Skin epidermis (tissue), 12 donors: ENCODE data around the gene PCLO.
"Not testable (repeated sequence)": the region's sequence is repeated elsewhere in the genome, so short reads cannot be mapped to it uniquely, and the experiment has no call there.

Experiments
- H3K27ac ChIP-seq, 21 experiments: fragments of 200-600 bp; sonication (generic) in 11 of 21; one replicate each; pipeline ENCODE4 v1.5.0; 2020; ENCODE audit warnings: mild to moderate bottlenecking in 3 of 21, inconsistent platforms in 2 of 21, moderate library complexity in 2 of 21
- H3K4me3 ChIP-seq, 7 experiments: fragments of 200-600 bp; sonication (generic) in 2 of 7; one replicate each; pipeline ENCODE4 v1.5.0; 2020; ENCODE audit warnings: inconsistent platforms in 2 of 7, mild to moderate bottlenecking in 2 of 7, moderate library complexity in 1 of 7

The PCLO gene

DNA sequence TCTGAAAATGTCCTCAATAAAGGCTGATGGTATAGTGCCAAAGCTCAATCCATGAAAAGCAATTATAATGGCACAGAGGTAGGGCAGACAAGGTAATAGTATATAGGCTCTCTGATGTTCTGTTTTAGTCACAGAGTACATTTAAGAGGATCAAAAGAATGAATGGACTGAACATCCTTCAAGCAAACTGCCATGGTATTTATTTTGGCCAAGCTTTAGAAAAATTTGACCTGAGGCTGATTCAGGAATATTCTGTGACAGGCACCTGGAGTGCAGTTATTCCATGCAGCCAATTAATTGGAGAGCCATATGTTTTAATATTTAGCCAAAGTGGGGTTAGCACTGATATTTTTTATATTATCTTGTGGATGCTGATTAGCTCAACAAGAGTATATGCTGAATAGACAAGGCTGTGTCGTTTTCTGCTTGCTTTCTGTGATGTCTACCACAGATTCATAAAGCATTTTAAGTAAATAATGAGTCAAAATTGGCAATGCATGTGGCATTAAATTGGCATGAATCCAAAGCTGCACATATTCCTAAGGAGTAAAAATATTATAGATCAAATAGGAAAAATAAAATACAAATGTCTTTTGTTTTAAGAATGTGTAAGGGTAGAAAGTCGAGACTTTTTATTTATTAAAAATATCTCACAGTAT lies 177.4 kb downstream of the PCLO start:
- Histone ChIP-seq H3K4me3 (no peak overlapping the region), H3K27ac (no peak overlapping the region)

DNA sequence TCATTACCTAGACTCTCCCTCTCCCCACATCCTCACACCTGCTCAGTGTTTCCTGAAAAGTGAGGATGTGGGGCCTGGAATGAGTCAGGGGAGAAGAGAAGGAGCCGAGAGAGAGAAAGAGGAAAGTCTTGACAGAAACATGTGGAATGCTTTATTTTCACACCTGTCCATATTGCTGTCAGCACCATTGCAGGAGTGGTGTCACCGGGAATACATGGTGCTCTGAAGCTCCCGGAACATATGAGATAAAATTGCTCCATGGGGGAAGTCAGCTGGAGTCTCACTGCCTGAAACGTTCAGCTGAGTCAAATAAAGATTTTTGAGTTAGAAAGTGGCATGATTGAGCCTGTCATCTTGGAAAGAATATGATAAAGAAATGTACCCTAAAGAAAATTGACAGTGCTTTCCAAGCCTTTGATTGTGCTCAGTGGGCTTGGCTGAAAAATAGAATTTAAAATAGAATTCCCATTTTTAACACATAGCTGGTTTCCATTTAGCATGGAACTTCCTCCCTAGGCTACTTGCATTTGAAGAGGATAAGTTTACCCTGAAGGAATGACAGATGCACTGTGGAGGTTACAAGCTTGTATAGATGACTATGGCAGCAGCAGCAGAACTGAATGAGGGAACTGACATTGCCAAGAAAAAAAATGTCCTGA lies 182.4 kb downstream of the PCLO start:
- no peak overlapping the region for H3K27ac ChIP-seq
- H3K4me3 ChIP-seq, result no peak overlapping the region

- Histone ChIP-seq H3K4me3 (no peak overlapping the region), H3K27ac (no peak overlapping the region)
Measured at GRCh38 chr7:82975811-82976468, 186.7 kb downstream of the PCLO start.

- Histone ChIP-seq H3K4me3 (no peak overlapping the region), H3K27ac (no peak overlapping the region)
Measured at GRCh38 chr7:82972135-82972534, 190.5 kb downstream of the PCLO start.

DNA sequence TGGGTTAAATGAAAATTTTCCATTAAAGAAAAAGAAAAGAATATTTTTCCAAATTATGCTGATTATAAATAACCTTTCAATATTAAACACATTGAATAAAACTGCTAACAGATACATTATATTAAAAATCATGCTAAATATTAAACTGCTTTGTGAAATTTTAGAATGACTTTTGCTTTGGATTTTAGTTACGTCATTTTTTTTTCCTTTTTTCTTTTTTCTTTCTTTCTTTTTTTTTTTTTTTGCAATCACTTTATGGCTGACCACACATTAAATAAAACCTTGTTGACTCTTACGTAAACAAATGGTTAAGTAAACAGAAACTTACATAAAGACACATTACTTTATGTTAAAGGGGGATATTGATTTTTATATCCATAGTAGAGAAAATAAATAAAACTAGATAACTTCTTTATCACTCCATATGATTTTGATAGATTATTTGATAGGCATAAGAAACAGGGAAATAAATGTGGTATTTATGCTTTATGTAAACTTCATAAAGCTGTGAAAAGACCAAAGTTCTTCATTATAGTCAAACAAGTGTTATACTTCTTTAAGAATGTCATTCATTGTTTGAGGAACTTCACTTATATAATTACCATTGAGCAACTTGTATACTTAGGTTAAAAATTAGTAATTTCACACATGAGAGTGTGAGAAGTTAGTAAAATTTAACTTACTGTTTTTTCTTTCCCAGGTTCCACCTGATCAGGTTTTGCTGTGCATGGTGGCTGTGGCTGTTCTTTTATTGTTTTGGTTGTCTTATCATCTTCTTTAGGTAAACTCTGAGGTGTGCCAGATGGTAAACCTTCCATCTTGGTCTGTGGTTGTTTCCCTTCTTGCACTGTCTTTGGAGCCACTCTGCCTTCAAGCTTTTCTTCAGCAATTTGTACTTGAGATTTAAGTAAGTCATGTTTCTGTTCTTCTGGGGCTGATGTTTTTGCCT lies 197.3 kb downstream of the PCLO start:
- Histone ChIP-seq H3K4me3 (no peak overlapping the region), H3K27ac (no peak overlapping the region)

GRCh38 chr7:82964150-82964882 lies 198.4 kb downstream of the PCLO start:
- no peak overlapping the region for H3K4me3 ChIP-seq
- H3K27ac ChIP-seq, result no peak overlapping the region

- H3K4me3 ChIP-seq, result no peak overlapping the region
- no peak overlapping the region for H3K27ac ChIP-seq
Measured at GRCh38 chr7:82961240-82961639, 201.4 kb downstream of the PCLO start.

GRCh38 chr7:82959528-82959927 lies 203.2 kb downstream of the PCLO start:
- H3K4me3 ChIP-seq, result no peak overlapping the region

DNA sequence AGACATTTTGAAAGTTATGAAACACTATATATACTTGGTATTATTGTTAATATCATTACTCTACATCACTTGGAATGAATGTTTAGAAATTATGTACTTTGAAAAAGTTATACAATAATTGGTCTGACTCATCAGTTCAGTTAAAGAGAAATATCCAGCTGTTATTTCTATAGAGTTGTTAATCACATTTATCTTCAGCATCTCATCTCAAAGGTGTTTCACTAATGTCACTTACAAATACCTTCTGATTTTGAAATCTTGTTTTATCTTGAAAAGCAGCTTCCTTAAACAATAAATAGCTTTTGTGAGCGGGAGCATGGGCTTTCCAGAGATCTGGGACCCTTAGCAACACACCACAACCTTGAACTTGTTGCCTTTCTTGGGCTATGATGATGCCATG lies 205.2 kb downstream of the PCLO start:
- Histone ChIP-seq H3K4me3 (no peak overlapping the region), H3K27ac (no peak overlapping the region)

More at GRCh38 chr7:82959528-82959927, 203.2 kb downstream of the PCLO start:
- no peak overlapping the region for H3K27ac ChIP-seq

DNA sequence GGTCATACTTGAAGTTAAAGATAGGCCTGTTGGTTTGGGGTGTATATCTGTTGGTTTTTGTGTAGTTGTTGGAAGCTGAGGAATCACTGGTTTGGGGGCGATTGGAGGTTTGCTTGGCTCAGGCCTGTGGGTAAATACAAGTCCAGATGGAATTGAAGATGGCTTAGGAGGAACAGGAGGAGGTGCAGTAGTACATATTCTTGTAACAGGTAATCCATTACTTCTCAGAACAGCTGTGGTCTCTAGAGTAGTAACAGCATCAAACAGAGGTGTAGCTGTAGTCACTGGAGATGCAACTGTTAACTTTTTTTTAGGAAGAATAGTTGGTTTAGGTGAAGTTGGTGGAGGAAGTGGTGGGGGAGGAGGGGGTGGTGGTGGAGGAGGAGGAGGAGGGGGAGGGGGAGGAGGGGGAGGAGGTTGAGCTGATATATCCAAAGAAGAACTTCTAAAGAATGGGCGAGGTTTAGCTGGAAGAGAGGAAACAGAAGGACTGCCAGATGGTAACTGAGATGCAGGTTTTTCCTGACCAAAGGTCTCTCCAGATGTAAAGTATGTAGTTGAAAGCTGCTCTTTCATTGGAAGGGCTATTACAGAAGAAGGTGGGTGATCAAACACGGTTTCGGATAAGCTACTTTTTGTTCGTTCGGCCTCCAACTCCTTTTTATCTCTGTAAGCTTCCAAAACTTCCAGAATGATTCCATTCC lies 209.2 kb downstream of the PCLO start:
- Histone ChIP-seq H3K4me3 (no peak overlapping the region), H3K27ac (no peak overlapping the region)

- H3K27ac ChIP-seq, result no peak overlapping the region
Measured at GRCh38 chr7:82950436-82950835, 212.2 kb downstream of the PCLO start.

GRCh38 chr7:82945480-82945879 lies 217.2 kb downstream of the PCLO start:
- Histone ChIP-seq H3K27ac (no peak overlapping the region), H3K4me3 (no peak overlapping the region)

More at GRCh38 chr7:82950436-82950835, 212.2 kb downstream of the PCLO start:
- H3K4me3 ChIP-seq, result no peak overlapping the region

DNA sequence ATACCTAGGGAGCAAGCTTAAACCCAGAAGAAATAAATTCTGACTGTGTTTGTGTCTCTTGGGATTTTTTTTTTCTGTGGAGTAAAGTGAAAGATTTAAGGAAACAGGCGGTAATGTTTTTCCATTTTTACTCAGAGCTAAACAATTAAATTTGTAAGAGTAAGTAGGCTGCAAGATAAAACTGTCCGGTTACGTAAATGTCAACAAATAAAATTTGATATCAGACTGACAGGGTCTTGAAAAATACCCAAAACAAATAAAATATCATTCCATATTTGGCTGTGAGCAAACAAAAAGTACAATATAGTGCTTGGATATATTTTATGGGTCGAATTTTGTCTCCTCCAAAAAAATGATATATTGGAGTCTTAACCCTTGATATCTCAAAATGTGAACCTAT lies 217.6 kb downstream of the PCLO start:
- Histone ChIP-seq H3K27ac (no peak overlapping the region), H3K4me3 (no peak overlapping the region)

DNA sequence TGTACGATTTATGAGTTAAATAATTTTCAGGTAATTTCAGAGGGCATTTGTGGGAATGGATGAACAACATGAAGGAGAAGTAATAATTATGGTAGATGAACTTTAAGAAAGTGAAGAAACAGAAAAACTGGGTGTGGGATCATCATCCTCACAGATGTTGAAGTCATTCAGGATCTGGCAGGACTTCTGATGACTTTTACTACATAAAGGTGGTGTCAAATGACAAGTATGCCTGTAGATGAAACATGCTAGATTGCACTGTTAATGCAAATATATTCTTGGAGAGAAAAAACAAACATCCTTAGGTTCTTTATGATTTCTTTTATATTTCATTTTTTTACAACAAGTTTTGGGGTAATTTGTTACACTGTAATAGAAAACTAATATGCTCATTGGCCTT lies 230.2 kb downstream of the PCLO start:
- Histone ChIP-seq H3K4me3 (no peak overlapping the region), H3K27ac (no peak overlapping the region)

DNA sequence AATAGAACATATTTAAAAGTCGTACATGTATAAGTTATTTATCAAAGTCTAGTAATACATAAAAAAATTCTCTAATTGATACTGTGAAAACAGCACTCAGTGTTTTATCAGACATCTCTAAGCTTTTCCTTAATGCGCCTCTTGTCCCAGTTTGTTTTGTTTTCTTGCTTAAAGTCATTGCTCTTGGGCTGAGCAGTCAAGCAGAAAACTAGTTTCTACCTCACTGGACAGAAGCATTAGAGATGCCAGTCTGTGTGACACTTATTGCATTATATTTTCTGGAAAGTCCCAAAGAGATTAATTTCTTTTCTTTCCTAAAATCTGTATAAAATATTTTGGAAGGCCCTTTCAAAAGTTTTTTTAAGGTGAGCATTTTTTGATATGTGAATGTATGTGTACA lies 236.2 kb downstream of the PCLO start:
- Histone ChIP-seq H3K27ac (no peak overlapping the region), H3K4me3 (no peak overlapping the region)

GRCh38 chr7:82925331-82925730 lies 237.4 kb downstream of the PCLO start:
- Histone ChIP-seq H3K27ac (no peak overlapping the region), H3K4me3 (no peak overlapping the region)

GRCh38 chr7:82906502-82906901 lies 256.2 kb downstream of the PCLO start:
- Histone ChIP-seq H3K4me3 (no peak overlapping the region), H3K27ac (no peak overlapping the region)

GRCh38 chr7:82904871-82905270 lies 257.8 kb downstream of the PCLO start:
- no peak overlapping the region for H3K4me3 ChIP-seq

GRCh38 chr7:82901098-82901497 lies 261.6 kb downstream of the PCLO start:
- H3K4me3 ChIP-seq, H3K27ac ChIP-seq: not testable (repeated sequence)

More at GRCh38 chr7:82904871-82905270, 257.8 kb downstream of the PCLO start:
- H3K27ac ChIP-seq, result no peak overlapping the region
